HG02981 (cell line): ENCODE data around the gene SLC5A8.

Experiments used
- ATAC-seq: cut with Tn5 transposase; IDR thresholded peaks from one replicate; pipeline ENCODE4 v1.9.1; 2021; ENCODE audit warnings: mild to moderate bottlenecking, moderate library complexity; ENCODE audit not compliant: unreplicated experiment

SLC5A8 gene

GRCh38 chr12:101209319-101210302 is at the start of gene SLC5A8:
Gene SLC5A8, minus strand, starts transcription at chr12:101210238. Its CDS starts 390 bp downstream, at chr12:101209848.
- ATAC-seq = no peak

GRCh38 chr12:101257357-101257756 is 47.3 kb upstream of the SLC5A8 start:
- no peak for ATAC-seq

GRCh38 chr12:101256266-101256665 is 46.2 kb upstream of the SLC5A8 start:
- no peak for ATAC-seq

- no peak for ATAC-seq
These were observed 33.6 kb upstream of the SLC5A8 start for GRCh38 chr12:101243616-101244015.

- no peak for ATAC-seq
These were observed 33.0 kb upstream of the SLC5A8 start for GRCh38 chr12:101243074-101243473.

GRCh38 chr12:101238800-101239329 is 28.8 kb upstream of the SLC5A8 start:
- ATAC-seq = no peak

GRCh38 chr12:101238306-101238705 is 28.3 kb upstream of the SLC5A8 start:
- no peak for ATAC-seq

GRCh38 chr12:101235686-101236085 is 25.6 kb upstream of the SLC5A8 start:
- ATAC-seq = no peak

- ATAC-seq = no peak
These were observed 21.6 kb upstream of the SLC5A8 start for GRCh38 chr12:101231636-101232035.

- no peak for ATAC-seq
These were observed 20.5 kb upstream of the SLC5A8 start for GRCh38 chr12:101230547-101230946.

- ATAC-seq = no peak
These were observed 19.8 kb upstream of the SLC5A8 start for GRCh38 chr12:101229841-101230241.

GRCh38 chr12:101221301-101221700 is 11.3 kb upstream of the SLC5A8 start:
- ATAC-seq = no peak

GRCh38 chr12:101216810-101217209 is 6.8 kb upstream of the SLC5A8 start:
- ATAC-seq = no peak

GRCh38 chr12:101207086-101207780 is 2.8 kb downstream of the SLC5A8 start:
- ATAC-seq = no peak

GRCh38 chr12:101204602-101205304 is 5.3 kb downstream of the SLC5A8 start:
- ATAC-seq = no peak

GRCh38 chr12:101200824-101201223 is 9.2 kb downstream of the SLC5A8 start:
- ATAC-seq = no peak

- ATAC-seq = no peak
These were observed 9.9 kb downstream of the SLC5A8 start for GRCh38 chr12:101200145-101200544.

- no peak for ATAC-seq
These were observed 23.7 kb downstream of the SLC5A8 start for GRCh38 chr12:101186291-101186690.

GRCh38 chr12:101181776-101182175 is 28.3 kb downstream of the SLC5A8 start:
- no peak for ATAC-seq

GRCh38 chr12:101174541-101174940 is 35.5 kb downstream of the SLC5A8 start:
- ATAC-seq = no peak

GRCh38 chr12:101173197-101173749 is 36.8 kb downstream of the SLC5A8 start:
- no peak for ATAC-seq
